ENCODE data around the gene DLG2.

The DLG2 gene

DNA sequence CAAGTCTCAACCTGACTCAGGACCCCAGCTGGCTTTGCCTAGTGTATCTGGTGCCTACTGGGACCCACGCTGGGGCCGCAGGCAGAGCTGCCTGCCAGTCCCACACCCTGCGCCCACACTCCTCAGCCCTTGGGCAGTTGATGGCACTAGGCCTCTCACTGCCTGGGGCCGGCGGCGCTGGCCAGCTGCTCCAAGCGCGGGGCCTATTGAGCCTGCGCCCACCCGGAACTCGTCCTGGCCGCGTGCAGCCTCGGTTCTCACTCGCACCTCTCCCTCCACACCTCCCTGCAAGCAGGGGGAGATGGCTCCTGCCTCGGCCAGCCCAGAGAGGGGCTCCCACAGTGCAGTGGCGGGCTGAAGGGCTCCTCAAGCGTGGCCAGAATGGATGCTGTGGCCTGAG lies 1432.4 kb downstream of the DLG2 start:
- DNase-seq (ENCODE audit: low spot score), result no peak

DNA sequence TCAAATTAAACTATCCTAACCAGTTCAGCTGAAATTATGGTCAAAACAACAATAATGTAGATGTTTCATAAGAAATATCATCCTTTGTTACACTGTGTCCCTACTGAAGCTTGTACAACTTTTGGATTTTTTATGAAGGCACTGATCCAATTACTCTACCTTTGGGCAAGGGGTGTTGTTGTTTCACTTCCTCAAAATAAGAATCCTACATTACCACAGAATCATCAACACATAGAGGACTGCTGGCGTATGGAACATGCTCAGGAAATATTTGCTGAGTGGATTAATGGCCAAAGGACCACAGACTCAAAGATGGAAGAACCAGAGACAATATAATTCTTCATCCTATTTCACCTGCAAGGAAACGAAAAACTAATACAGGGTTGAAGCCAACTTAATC lies 1433.4 kb downstream of the DLG2 start:
- DNase-seq (ENCODE audit: low spot score), result no peak

DNA sequence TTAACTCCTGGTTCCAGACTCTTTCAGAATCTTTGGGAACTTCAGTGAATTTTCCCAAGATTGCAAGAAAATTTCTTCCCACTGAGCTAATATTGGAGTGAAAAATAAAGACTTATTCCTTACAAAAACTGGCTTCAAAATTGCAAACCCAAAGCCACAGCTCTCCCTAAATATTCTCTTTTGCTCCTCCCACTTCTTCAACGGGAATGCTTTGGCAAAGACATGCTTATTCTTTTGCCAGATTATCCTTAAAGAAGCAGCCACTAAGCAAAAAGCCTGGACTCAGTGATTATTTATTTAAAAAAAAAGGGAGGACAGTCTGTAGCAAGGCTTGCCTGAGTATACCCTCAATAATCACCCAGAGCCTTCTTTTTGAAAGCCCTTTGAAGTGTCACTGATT lies 1438.6 kb downstream of the DLG2 start:
- DNase-seq (ENCODE audit: low spot score), result no peak

DNA sequence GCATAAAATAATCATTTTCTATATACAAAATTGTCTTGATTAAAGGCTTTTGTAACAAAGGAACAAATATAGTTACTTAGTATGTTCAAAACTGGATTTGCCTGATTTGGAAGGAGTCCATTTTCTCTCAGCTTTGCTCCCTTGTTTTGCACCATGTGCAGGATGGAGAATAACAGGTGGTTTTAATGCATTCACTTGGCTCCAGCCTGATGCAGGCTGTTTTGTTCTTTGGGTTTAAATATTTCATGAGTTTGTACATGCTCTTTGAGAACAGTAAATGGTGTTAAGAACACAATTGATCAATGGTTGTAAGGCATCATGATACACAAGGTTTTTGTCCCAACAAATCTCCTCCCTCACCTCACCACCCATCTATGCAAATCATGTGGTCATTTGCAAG lies 1454.1 kb downstream of the DLG2 start:
- no peak for DNase-seq (ENCODE audit: low spot score)

DNA sequence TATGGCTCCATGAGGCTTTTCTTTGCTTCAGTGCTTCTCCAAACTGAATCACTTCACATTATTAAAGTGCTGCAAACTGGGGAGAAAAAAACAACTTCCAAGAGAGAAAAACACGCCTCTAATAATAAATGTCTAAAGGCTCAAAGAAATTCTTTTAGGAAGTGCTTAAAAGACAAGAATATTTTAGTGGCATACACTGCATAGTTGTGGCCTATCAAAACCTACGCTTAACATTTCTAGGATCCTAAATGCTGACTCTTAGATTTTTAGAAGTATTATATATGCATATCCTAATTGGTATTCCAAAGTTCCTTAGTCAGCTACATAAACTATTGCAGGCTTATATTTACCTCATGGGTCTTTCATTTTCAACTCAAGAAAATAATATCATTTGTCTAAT lies 1462.0 kb downstream of the DLG2 start:
- DNase-seq (ENCODE audit: low spot score), result no peak

DNA sequence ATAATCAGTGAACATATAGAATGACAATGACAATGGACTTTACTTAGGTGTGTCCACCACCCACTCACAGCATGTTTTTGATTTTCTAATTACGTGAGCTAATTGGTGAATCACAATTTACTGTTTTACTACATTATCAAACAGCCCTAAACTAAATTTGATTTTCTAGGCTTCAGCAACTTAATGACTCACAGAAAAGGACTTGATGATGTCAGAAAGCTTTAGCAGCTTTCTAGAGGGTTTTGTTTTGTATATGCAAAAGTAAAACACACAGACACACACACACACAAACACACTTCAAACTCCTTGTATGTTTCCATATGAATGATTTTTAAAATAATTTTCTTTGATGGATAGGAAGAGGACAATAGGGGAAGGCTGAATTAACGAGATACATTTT lies 1462.4 kb downstream of the DLG2 start:
- DNase-seq (ENCODE audit: low spot score), result no peak

DNA sequence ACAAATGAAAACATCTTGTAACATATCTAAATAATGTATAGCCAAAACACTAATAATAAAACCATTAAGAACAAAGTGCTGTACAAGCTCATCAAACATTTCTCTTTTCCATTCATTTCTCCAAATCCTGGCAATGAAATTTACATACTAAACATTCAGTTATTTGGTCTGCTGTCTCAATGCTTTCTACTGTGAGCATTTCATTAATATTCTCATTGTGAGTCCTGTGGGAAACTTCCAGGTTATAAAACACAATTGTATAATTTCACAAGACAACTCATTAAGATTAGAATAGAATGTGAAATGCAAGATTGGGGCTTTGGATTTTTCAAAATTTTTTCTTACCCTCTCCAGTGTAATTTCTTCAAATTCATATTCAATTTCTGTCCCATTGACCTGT lies 1464.0 kb downstream of the DLG2 start:
- DNase-seq (ENCODE audit: low spot score), result no peak

DNA sequence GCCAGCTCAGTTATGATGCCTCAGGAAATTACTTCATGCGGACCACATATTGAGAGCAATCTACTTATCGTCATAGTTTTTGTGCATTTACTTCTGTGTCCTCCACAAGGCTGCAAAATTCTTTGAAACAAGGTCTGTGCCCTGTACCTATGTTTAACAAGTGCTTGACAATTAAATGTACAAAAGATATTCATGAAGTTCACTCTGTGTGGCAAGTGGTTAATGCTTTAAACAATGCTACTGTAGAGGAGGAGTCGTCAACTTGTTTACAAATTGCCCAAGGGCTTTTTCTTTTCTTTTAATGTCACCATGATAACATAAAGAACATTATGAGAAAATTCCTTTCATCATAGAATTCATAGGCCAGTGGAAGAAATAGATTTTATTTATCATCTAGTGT lies 1469.5 kb downstream of the DLG2 start:
- no peak for DNase-seq (ENCODE audit: low spot score)

DNA sequence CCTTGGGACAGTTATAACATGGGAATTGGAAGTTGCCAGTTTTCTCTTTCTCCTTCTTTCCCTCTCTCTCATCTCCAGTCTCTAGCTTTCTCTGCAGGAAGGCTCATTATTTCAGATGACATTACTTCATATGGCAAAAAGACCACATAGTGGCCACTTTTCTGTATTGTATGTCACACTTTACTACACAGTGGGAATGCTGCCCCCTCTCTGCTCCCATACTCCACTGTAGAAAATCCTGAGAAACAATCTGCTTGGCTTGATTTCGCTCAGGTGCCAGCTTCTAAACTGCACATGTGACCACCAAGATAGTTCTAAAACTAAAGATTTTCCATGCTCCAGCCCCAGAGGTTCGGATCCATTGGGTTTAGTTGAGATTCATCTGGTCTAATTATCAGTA lies 1480.3 kb downstream of the DLG2 start:
- DNase-seq (ENCODE audit: low spot score), result no peak

DNA sequence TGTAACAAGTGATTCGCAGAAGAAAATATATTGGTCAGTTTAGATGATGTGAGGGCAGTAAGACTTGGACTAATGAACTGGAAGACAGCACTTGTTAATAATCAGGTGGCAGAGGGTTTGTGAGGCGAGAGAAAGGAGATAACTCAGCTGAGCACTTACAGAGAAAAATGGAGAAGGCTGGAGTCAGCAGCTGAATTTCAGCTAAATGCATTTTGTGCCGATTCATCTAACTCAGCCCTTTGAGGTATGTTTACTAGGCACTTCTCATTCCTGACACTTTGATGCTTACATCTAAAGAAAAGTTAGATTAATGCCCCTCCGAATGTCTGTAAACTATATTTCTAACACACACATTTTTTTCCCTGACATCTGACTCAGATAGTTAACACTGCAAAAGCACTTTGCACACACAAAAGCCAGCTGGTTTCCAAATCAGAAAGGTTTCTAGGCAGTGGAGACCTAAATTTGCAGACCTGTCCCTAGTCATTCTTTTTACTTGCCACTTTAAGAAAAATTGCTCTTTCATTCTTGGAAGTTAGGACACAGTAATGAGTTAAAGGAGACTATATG lies 1481.4 kb downstream of the DLG2 start:
- no peak for DNase-seq (ENCODE audit: low spot score)

DNA sequence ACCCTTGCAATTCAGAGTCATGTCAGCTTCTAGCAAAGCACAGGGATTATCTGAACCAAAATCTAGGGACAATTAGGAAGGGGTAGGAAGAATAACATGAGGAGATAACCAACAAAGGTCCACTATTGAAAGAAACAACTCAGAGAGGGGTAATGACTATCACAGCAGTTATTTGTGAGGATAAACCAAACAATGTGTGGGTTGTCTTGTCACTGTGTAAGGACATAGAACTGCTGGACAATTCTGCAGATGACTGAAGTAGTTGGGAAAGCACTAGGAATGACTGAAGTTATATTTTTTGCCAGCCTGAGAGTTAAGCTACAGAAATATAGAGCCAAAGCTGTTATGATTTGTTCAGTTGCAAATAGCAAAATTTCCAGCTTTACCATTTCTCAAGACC lies 1482.6 kb downstream of the DLG2 start:
- DNase-seq (ENCODE audit: low spot score), result peak; percentile 65

DNA sequence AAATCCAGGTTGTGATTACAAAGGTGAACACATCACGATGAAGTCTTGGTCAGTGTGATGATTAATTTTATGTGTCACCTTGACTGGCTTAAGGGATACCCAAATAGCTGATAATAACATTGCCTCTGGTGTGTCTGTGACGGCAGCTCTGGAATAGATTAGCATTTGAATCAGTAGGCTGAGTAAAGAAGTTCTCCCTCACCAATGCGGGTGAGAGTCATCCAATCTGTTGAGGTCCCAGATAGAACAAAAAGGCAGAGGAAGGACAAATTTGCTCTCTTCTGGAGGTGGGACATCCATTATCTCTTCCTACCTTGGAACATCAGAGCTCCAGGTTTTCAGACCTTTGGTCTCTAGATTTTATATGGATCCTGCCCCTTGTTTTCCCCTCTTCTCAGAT lies 1484.7 kb downstream of the DLG2 start:
- DNase-seq (ENCODE audit: low spot score), result no peak

DNA sequence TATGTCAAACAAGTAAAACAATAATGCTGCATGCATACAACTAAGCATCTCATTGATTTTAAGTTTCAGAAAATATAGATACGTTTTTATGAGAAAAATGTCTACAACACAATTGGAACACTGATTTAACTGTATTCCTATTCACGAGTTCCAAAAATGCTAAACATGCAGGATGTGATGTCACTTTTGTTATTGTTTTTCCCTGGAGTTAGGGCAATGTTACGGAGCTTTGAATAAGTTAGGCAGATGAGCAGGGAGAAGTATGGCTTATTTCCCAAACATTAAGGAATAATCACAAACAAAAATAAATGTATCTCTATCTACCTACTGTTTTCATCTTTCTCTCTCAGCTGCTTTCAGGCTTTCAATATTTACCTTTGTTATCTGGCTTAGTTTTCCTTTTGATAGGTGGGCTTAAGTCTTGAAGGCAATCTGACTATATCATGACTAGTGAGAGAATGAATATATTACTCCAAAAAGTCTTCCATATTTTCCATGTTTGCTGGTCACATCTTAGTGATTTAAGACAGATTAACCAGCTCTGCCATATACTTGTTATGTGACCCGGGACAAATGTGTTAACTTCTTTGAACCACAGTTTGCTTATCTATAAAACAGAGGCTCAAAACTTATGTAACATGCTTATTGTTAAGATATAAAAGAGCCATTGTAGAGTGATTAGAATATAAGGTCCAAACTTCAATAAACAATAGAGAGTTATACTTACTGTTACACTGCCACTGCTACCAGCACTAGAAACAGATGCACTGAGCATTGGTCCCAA lies 1486.6 kb downstream of the DLG2 start:
- DNase-seq (ENCODE audit: low spot score), result peak; percentile 64

DNA sequence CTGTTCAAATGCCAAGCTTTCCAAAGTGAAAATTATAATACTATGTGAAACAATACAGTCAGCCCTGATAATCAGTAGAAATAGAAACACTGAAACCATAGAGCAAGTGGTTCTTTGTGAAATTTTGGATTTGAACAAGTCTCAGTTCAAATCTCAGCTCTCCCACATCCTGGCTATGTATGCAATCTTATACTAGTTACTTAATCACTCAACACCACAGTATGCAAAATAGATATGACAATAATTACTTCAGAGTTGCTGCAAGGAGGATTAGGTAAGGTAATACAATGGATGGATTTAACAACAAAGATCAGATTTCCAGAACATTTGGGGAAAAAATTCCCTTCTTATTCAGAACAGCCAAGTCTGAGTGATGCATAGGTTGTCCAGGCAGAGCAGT lies 1489.2 kb downstream of the DLG2 start:
- DNase-seq (ENCODE audit: low spot score), result no peak

DNA sequence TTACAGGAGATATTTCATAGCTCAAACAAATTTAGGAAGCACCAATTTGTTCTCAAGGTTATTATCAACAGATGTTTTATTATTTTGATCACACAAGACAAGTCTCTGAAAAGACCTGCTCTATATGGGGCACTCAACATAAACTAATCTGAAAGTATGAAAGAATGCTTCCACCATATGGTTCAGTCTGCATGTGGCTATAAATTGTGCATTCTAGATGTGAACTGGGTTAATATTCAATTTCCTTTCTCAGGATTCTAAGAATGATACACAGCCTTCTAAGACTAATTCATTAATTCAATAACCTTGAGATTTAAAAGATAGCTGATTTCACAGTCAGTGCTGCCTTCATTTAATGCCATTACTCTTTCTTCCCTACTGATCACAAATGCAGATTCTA lies 1489.6 kb downstream of the DLG2 start:
- DNase-seq (ENCODE audit: low spot score), result no peak

DNA sequence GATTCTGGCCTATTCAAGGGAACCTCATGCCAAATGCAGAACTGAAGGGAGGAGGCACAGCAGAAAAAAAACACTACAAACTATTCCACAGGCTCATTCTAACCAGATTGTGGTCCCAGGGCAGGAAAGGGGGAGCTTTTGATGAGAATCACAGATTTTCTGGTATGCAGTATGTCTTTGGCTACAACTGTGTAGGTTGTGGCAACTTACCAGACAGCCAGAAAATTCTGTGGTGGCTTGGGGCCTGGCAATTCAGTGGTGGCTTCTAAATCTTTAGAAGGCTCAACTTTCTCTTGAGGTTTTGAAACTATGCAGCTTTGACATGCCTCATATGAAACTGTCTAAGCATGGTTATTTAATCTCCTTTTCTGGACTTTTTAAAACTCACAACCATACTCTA lies 1490.2 kb downstream of the DLG2 start:
- no peak for DNase-seq (ENCODE audit: low spot score)

DNA sequence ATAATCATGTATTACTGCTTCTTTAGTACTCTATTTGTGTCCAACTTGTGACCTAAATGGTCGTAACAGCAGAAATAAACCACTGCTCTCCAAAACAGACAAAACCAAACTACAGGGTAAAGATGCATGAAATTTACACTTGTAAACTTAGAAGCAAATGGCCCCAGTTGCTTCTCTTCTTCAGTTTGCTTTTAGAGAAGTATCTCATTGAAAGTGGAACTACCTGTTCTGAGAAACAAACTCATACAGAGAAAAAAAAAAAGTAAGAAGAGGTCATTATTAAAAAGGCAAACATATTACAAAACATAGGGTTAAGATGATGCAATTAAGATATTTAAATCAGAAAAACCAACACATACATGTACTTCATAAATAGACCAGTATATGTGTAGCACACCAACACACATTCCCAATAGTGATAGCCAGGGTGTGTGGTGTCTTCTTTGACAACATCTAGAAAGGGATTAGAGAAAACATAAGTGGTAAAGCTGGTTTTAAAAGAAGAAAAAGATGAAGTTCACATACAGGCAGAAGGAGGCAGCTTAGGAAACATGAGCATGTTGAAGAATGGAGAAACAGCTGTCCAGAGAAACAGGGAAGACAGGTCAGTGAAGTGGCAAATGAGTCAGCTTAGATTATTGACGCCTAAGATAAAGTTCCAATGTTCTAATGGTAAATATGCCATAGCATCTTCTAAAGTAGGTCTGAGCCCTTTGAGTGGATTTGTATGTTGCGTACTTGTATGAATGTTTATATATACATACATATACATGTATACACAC lies 1496.3 kb downstream of the DLG2 start:
- no peak for DNase-seq (ENCODE audit: low spot score)

DNA sequence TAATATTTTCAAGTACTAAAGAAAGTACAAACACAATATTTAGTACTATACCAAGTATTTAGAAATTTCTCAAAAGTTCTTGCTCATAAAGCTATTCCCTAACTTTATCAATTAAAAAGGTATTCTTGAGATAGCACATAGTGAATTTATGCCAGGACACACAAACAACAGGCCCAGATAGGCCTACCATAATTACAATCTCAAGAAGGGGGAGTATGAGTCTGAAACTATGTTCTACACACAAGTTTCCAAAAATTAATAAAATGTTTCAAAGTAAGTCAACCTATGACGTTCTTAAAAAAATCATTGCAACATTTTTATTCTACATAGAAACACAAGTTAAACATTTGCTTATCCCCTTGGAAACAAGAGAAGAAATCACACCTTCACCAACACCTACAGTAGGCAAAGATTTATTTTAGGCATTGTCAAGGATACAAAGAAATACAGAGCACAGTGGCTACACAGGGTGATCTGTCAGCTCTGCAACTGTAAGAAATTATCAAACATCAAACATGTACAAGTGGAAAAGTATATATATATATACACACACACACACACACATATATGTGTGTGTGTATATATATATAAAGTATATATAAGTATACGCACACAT lies 1497.1 kb downstream of the DLG2 start:
- no peak for DNase-seq (ENCODE audit: low spot score)

DNA sequence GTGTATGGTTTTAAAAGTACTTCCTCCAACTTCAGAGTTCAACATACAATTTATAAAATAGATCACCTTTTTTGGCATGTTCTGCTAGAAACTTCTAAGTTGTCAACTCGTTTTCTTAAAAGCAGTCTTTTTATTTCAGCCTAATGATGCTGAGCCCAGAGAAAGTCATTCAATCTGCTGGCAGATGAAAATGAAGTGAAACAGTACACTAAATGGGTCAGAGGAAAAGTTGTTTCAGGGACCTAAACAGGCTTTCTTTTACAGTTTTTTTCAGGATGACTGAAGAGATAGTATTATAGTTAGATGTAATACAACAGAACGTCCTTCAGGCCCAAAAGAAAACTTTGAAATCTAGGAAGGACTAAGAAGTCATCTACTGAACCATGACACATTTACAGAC lies 1498.3 kb downstream of the DLG2 start:
- no peak for DNase-seq (ENCODE audit: low spot score)

DNA sequence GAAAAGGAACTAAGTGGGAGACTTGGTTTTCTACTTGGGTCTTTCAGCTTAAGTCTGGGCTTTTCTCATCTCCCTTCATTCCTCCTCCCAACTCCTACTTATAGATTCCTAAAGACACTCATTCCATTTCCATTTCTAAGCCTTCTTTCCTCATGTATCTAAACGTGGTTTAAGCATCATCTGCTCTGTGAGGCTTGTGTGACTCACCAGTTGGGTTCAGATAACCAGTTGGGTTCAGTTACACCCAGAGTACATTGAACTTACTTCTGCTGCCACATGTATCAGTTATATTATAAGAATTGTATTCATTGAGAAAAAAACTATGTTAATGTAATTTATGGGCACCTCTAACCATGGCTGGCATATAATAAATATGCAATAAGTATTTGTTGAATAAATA lies 1509.8 kb downstream of the DLG2 start:
- DNase-seq (ENCODE audit: low spot score), result no peak

DNA sequence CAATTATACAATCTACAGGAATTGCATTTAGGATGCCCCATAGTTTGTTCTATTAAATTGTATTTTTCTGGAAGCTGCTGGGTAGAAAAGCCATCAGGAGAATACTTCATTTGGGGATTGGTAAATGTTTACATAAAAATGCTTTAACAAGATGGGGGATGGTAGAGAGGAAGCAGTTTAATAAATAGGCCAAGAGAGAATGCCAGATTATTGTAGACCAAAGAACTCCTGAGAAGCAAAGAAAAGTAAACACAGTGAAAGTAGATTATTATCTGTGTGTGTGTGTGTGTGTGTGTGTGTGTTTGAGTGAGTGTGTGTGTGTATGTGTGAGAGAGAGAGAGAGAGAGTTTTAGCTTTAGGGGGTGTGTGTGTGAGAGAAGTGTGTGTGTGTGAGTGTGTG lies 1520.6 kb downstream of the DLG2 start:
- no peak for DNase-seq (ENCODE audit: low spot score)

DNA sequence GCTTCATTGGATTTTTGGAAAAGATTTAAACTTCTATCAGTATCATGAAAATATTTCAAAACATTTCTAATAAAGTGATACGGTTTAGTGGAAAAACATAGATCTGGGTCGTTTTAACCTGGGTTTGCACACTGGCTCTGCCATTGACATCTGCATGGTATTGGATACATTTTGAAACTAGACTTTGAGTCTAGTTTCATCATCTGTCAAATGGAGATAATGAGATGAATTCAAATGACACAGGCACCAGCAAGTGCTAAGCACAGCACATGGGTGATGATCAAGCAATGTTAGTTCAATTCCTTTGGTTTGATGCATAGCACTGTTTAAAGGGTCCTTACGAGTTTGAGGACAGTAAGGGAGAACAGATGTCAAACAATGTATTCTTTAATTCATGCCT lies 1522.0 kb downstream of the DLG2 start:
- DNase-seq (ENCODE audit: low spot score), result no peak

DNA sequence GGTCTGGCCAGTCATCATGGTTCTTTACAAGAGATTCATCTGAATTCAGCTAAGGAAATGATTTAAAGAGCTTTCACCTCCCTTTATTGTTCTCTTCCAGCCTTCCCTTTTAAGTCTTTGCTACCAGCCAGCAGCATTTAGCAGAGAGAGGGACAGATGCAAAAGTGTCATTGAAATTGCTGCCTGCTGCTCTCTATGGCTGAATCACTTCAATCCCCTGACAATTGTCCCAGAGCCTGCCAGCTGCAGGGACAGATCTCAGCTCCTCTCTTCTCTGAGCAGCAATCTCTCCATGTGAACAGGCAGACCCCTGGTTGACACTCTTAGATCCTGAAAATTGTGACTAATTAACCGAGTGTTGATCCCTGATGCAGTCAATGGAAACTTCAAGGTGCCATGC lies 1524.0 kb downstream of the DLG2 start:
- peak; percentile 77 for DNase-seq (ENCODE audit: low spot score)
